H1 (cell line): ENCODE measurements around the gene LPIN2. TPM values are rescaled to one million over a fixed set of nuclear protein-coding genes. Genes with fewer than 3 reads are reported as not detected.

Experiments used
- CTCF ChIA-PET: fragments of 300-600 bp; sonication (Branson Sonifier 250); formaldehyde crosslinking; loops from one replicate; lab custom pipeline; 2021; ENCODE audit not compliant: partially characterized antibody; lab: Charles Lee
- POLR2A ChIA-PET: fragments of 300-600 bp; sonication (Branson Sonifier 250); formaldehyde crosslinking; loops from one replicate; lab custom pipeline; 2021; ENCODE audit warnings: inconsistent platforms; ENCODE audit not compliant: partially characterized antibody; lab: Charles Lee
- DNase-seq, 2 experiments: peaks; one replicate each; pipeline versions ENCODE4 v3.0.0 to v3.0.0-alpha.2; 2010 to 2022; ENCODE audit warnings: low spot score in 2 of 2, low read depth in 1 of 2, mixed read lengths in 1 of 2
- FAIRE-seq: peaks from 2 replicates; lab custom pipeline; 2011; peaks lifted over from hg19 to GRCh38; lab: Jason Lieb, UNC
- H2AFZ ChIP-seq: 2 replicates; pipeline ENCODE4 v1.8.1; 2012; ENCODE audit warnings: low read length, inconsistent platforms
- H2AK5ac ChIP-seq: 2 replicates; pipeline ENCODE4 v1.6.1; 2013; ENCODE audit warnings: low read depth, low read length
- H2BK120ac ChIP-seq: replicated peaks from 2 replicates; pipeline ENCODE3; 2013; ENCODE audit warnings: low read depth, low read length, inconsistent platforms
- H2BK12ac ChIP-seq: 2 replicates; pipeline ENCODE4 v1.6.1; 2013; ENCODE audit warnings: low read depth, low read length
- H2BK15ac ChIP-seq: 2 replicates; pipeline ENCODE4 v1.6.1; 2013; ENCODE audit warnings: low read length
- H2BK20ac ChIP-seq: 2 replicates; pipeline ENCODE4 v1.6.1; 2013; ENCODE audit warnings: low read length
- H2BK5ac ChIP-seq: 2 replicates; pipeline ENCODE4 v1.6.1; 2013; ENCODE audit warnings: low read depth, low read length
- H3K14ac ChIP-seq: 2 replicates; pipeline ENCODE4 v1.6.1; 2013; ENCODE audit warnings: inconsistent platforms; ENCODE audit not compliant: insufficient read length
- H3K18ac ChIP-seq: 2 replicates; pipeline ENCODE4 v1.6.1; 2013; ENCODE audit warnings: low read length; ENCODE audit errors: extremely low read depth
- H3K23ac ChIP-seq: 2 replicates; pipeline ENCODE4 v1.6.1; 2013; ENCODE audit warnings: inconsistent platforms; ENCODE audit not compliant: insufficient read length
- H3K23me2 ChIP-seq: 2 replicates; pipeline ENCODE4 v1.6.1; 2013; ENCODE audit warnings: low read depth, low read length
- H3K27ac ChIP-seq: 2 replicates; pipeline ENCODE4 v1.6.1; 2011; ENCODE audit warnings: low read depth, low read length, inconsistent platforms
- H3K27me3 ChIP-seq, 4 experiments: replicated peaks in 1 of 4; 1 replicate in 1 of 4; 2 replicates in 3 of 4; pipeline versions ENCODE4 v1.6.1 to v1.8.1; 2011 to 2013; ENCODE audit warnings: low read length in 3 of 4, mild to moderate bottlenecking in 3 of 4, inconsistent platforms in 2 of 4, mixed read lengths in 2 of 4, moderate library complexity in 1 of 4; ENCODE audit not compliant: control insufficient read depth in 3 of 4, insufficient read depth in 3 of 4; ENCODE audit errors: extremely low read depth in 1 of 4
- H3K36me3 ChIP-seq, 4 experiments: 2 replicates each; pipeline versions ENCODE4 v1.6.1 to v1.8.1; 2011 to 2013; ENCODE audit warnings: mild to moderate bottlenecking in 4 of 4, low read length in 3 of 4, moderate library complexity in 2 of 4, control low read depth in 1 of 4, inconsistent platforms in 1 of 4; ENCODE audit not compliant: insufficient read depth in 4 of 4, control insufficient read depth in 2 of 4
- H3K4ac ChIP-seq: replicated peaks from 2 replicates; pipeline ENCODE3; 2013; ENCODE audit warnings: low read length, low read depth, mixed read lengths, inconsistent platforms; ENCODE audit not compliant: insufficient read length
- H3K4me1 ChIP-seq, 4 experiments: replicated peaks in 1 of 4; 1 replicate in 1 of 4; 2 replicates in 3 of 4; pipeline versions ENCODE4 v1.6.1 to v1.8.1; 2011 to 2013; ENCODE audit warnings: low read length in 3 of 4, inconsistent platforms in 2 of 4, mixed read lengths in 1 of 4; ENCODE audit not compliant: insufficient read depth in 4 of 4, control insufficient read depth in 3 of 4
- H3K4me2 ChIP-seq, 2 experiments: 2 replicates each; pipeline versions ENCODE4 v1.6.1 to v1.8.1; 2011 to 2013; ENCODE audit warnings: low read depth in 2 of 2, low read length in 2 of 2, control low read depth in 1 of 2, inconsistent platforms in 1 of 2, mild to moderate bottlenecking in 1 of 2; ENCODE audit not compliant: insufficient read depth in 1 of 2
- H3K4me3 ChIP-seq, 4 experiments: fragments of 200-600, 300-600 bp in 1 of 4; sonication (generic), shearing (Covaris generic), sonication (Bioruptor Twin) in 1 of 4; 2 replicates each; pipeline versions ENCODE4 v1.5.1 to v1.8.1; 2011 to 2016; ENCODE audit warnings: low read length in 4 of 4, low read depth in 3 of 4, control low read depth in 2 of 4, inconsistent platforms in 2 of 4, mild to moderate bottlenecking in 2 of 4, mixed read lengths in 1 of 4, moderate library complexity in 1 of 4; ENCODE audit not compliant: insufficient read depth in 2 of 4; ENCODE audit errors: extremely low read depth in 1 of 4
- H3K56ac ChIP-seq: replicated peaks from 2 replicates; pipeline ENCODE3; 2013; ENCODE audit warnings: low read depth, mild to moderate bottlenecking, mixed read lengths, low read length, inconsistent platforms; ENCODE audit not compliant: insufficient read length
- H3K79me1 ChIP-seq: 2 replicates; pipeline ENCODE4 v1.6.1; 2013; ENCODE audit warnings: low read depth, low read length, control low read depth
- H3K79me2 ChIP-seq, 2 experiments: 2 replicates each; pipeline versions ENCODE4 v1.6.1 to v1.8.1; 2012 to 2013; ENCODE audit warnings: low read length in 2 of 2, mild to moderate bottlenecking in 2 of 2, inconsistent platforms in 1 of 2; ENCODE audit not compliant: insufficient read depth in 2 of 2, control insufficient read depth in 1 of 2
- H3K9ac ChIP-seq, 4 experiments: replicated peaks in 1 of 4; 1 replicate in 1 of 4; 2 replicates in 3 of 4; pipeline versions ENCODE4 v1.6.1 to v1.8.1; 2011 to 2013; ENCODE audit warnings: low read depth in 3 of 4, low read length in 3 of 4, control low read depth in 2 of 4, mild to moderate bottlenecking in 2 of 4, moderate library complexity in 2 of 4, inconsistent platforms in 1 of 4; ENCODE audit errors: extremely low read depth in 1 of 4
- H3K9me3 ChIP-seq, 2 experiments: 2 replicates each; pipeline versions ENCODE4 v1.6.1 to v1.8.1; 2012 to 2013; ENCODE audit warnings: mild to moderate bottlenecking in 2 of 2, moderate library complexity in 2 of 2, control low read depth in 1 of 2, inconsistent platforms in 1 of 2, low read depth in 1 of 2, low read length in 1 of 2, mixed read lengths in 1 of 2; ENCODE audit not compliant: insufficient read depth in 2 of 2
- H4K20me1 ChIP-seq, 2 experiments: replicated peaks in 1 of 2; 2 replicates each; pipeline versions ENCODE3 to v1.8.1; 2011 to 2013; ENCODE audit warnings: inconsistent platforms in 2 of 2, low read length in 2 of 2, mild to moderate bottlenecking in 1 of 2; ENCODE audit not compliant: insufficient read depth in 2 of 2, control insufficient read depth in 1 of 2
- H4K5ac ChIP-seq: 2 replicates; pipeline ENCODE4 v1.6.1; 2013; ENCODE audit warnings: low read length, low read depth, mixed read lengths, inconsistent platforms; ENCODE audit not compliant: insufficient read length
- H4K8ac ChIP-seq: 2 replicates; pipeline ENCODE4 v1.8.0; 2013; ENCODE audit warnings: mild to moderate bottlenecking, moderate library complexity, low read length, inconsistent platforms; ENCODE audit not compliant: insufficient read depth; ENCODE audit errors: extremely low read depth
- H4K91ac ChIP-seq: replicated peaks from 2 replicates; pipeline ENCODE3; 2013; ENCODE audit warnings: low read length, mixed read lengths, inconsistent platforms; ENCODE audit not compliant: insufficient read length
- BACH1 ChIP-seq: IDR thresholded peaks from 2 replicates; pipeline ENCODE4 v1.6.1; 2012; ENCODE audit warnings: low read length, improper control_type of control experiment
- BRCA1 ChIP-seq: IDR thresholded peaks from 2 replicates; pipeline ENCODE4 v1.6.1; 2012; ENCODE audit warnings: low read depth, low read length, improper control_type of control experiment
- CHD1 ChIP-seq: IDR thresholded peaks from 2 replicates; pipeline ENCODE4 v1.6.1; 2012; ENCODE audit warnings: low read depth, low read length, improper control_type of control experiment
- JUN ChIP-seq: IDR thresholded peaks from 2 replicates; pipeline ENCODE4 v1.6.1; 2011; ENCODE audit warnings: low read depth, mild to moderate bottlenecking, improper control_type of control experiment, low read length
- MAX ChIP-seq: IDR thresholded peaks from 2 replicates; pipeline ENCODE4 v1.6.1; 2012; ENCODE audit warnings: inconsistent platforms
- PHF8 ChIP-seq: fragments of 200-600 bp; sonication (generic); conservative IDR thresholded peaks from 2 replicates; pipeline ENCODE4 v1.7.1; 2012; ENCODE audit warnings: low read depth, mild to moderate bottlenecking, inconsistent platforms, low read length, moderate library complexity
- RBBP5 ChIP-seq: IDR thresholded peaks from 2 replicates; pipeline ENCODE4 v1.7.1; 2012; ENCODE audit warnings: low read depth, mild to moderate bottlenecking, inconsistent platforms, low read length, moderate library complexity, borderline replicate concordance
- RXRA ChIP-seq: IDR thresholded peaks from 2 replicates; pipeline ENCODE4 v1.6.1; 2011; ENCODE audit warnings: low read depth, mild to moderate bottlenecking, low read length, moderate library complexity; ENCODE audit not compliant: insufficient read depth
- SAP30 ChIP-seq: fragments of 300-600 bp; sonication (generic); IDR thresholded peaks from 2 replicates; pipeline ENCODE4 v1.7.1; 2012; ENCODE audit warnings: low read length, moderate library complexity, mild to moderate bottlenecking, inconsistent platforms; ENCODE audit not compliant: insufficient read depth, insufficient replicate concordance
- SP1 ChIP-seq: IDR thresholded peaks from 2 replicates; pipeline ENCODE4 v1.6.1; 2011; ENCODE audit warnings: low read depth, low read length
- TCF12 ChIP-seq: IDR thresholded peaks from 2 replicates; pipeline ENCODE4 v1.6.1; 2011; ENCODE audit warnings: low read depth, mild to moderate bottlenecking, low read length
- ZNF274 ChIP-seq: IDR thresholded peaks from 2 replicates; pipeline ENCODE4 v1.7.0; 2012; ENCODE audit warnings: low read length, borderline replicate concordance; ENCODE audit errors: extremely low read depth
- WGBS, 2 experiments: shearing (Covaris generic) in 1 of 2; methylation state at CpG; one replicate each; pipeline versions ENCODE4 v1.1.6 to v1.1.7; 2013 to 2015; ENCODE audit warnings: low lambda C conversion rate in 2 of 2, mixed read lengths in 2 of 2, inconsistent platforms in 1 of 2, low coverage in 1 of 2, missing lambda C conversion rate in 1 of 2; ENCODE audit not compliant: insufficient replicate concordance in 2 of 2, insufficient coverage in 1 of 2, insufficient read length in 1 of 2; ENCODE audit errors: extremely low coverage in 1 of 2, missing lambda C conversion rate in 1 of 2; 5-methylcytosine and 5-hydroxymethylcytosine counted together
- polyA plus RNA-seq, 7 experiments: library from polyadenylated mRNA; depleted of rRNA in 3 of 7; stranded (reverse) in 5 of 7; unstranded in 2 of 7; fragments of >200 nt in 5 of 7; fragments of 200-250 nt in 2 of 7; gene quantifications; 1 replicate in 5 of 7; 2 replicates in 1 of 7; 4 replicates in 1 of 7; pipeline versions ENCODE4 v1.2.1 to v1.2.3, GENCODE V29; 2011 to 2013; ENCODE audit warnings: missing spikeins in 2 of 7, mixed read lengths in 2 of 7
- total RNA-seq: library from RNA; stranded (reverse); fragmentation: NEBNext Ultra II Directional; extraction: Animal tissue kit (Norgen Biotek cat#: 25700); gene quantifications from 2 replicates; pipeline ENCODE4 v1.2.1, GENCODE V29; 2021

The LPIN2 gene
- total and polyA plus RNA-seq, 2 of the 8 experiments (the other 6 are each of a cell fraction or from before 2014, with no cell fraction given) = 7.4 to 14.2 TPM

- Histone ChIP-seq H4K91ac (no peak overlapping the region), H3K23me2 (no peaks in the 10 kb centered on the region)
These were observed 44.3 kb downstream of the LPIN2 start for GRCh38 chr18:2968606-2969005.

More at GRCh38 chr18:2968606-2969005, 44.3 kb downstream of the LPIN2 start:
- Histone ChIP-seq H2AK5ac (no peak overlapping the region), H2BK20ac (no peak overlapping the region), H3K79me1 (no peaks in the 10 kb centered on the region; the same call in 1 of the 2 replicates), H3K4me3 (no peak overlapping the region), H4K5ac (no peak overlapping the region), H3K27ac (no peak overlapping the region), H3K4me2 (no peak overlapping the region), H3K56ac (no peak overlapping the region), H3K4me1 (peaks cover 0 to 6% (median 4%) of the 10 kb centered on the region in 4 experiments; a peak in 5 of 7 replicates), H2BK5ac (no peak overlapping the region), H2AFZ (no peak overlapping the region), H3K9me3 (no peaks in the 10 kb centered on the region), H3K27me3 (no peaks in the 10 kb centered on the region), H4K20me1 (no peaks in the 10 kb centered on the region), H4K8ac (no peak overlapping the region), H2BK120ac (no peak overlapping the region), H3K14ac (no peak overlapping the region), H3K23ac (no peak overlapping the region), H2BK15ac (no peak overlapping the region; the same call in 1 of the 2 replicates), H3K18ac (0 out of 2 replicates have a peak overlapping the region, but pooled peaks have one; percentile 29), H3K79me2 (peaks cover 0 to 47% of the 10 kb centered on the region in 2 experiments; a peak in 2 of 4 replicates), H3K9ac (no peak overlapping the region), H2BK12ac (no peak overlapping the region), H3K4ac (no peak overlapping the region), H3K36me3 (no peaks in the 10 kb centered on the region; a peak in 1 of 8 replicates)
- TF ChIP-seq SP1 (no peak), PHF8 (no peak), ZNF274 (no peak), JUN (no peak), CHD1 (no peak), RBBP5 (no peak), TCF12 (no peak), BRCA1 (no peak), SAP30 (no peak), BACH1 (no peak), RXRA (no peak), MAX (no peak)
- 100% methylated on average over 1 of the region's 1 CpG; no CpG with 5 or more reads in 1 of the 2 experiments for WGBS, 2 experiments
- ChIA-PET POLR2A (interaction anchor here (0.6 to 0.9 kb wide), 2 partner anchors 63 to 364 kb away, joined by 3 read pairs; no protein-coding TSS in a partner anchor), CTCF (interaction anchor here (0.6 to 1.9 kb wide), 6 partner anchors 10 to 156 kb away, joined by 3 to 5 read pairs (median 4); no protein-coding TSS in a partner anchor)
- DNase-seq = no peak
- FAIRE-seq = no peak
